Measurements from ENCODE around the gene ACOX2. TPM values are rescaled to one million over a fixed set of nuclear protein-coding genes. Genes with fewer than 3 reads are reported as not detected.

The ACOX2 gene
- total and polyA plus RNA-seq, 2 of the 13 experiments (the other 11 are each of a cell fraction or from before 2014, with no cell fraction given), result 42.6 to 98.5 TPM

DNA sequence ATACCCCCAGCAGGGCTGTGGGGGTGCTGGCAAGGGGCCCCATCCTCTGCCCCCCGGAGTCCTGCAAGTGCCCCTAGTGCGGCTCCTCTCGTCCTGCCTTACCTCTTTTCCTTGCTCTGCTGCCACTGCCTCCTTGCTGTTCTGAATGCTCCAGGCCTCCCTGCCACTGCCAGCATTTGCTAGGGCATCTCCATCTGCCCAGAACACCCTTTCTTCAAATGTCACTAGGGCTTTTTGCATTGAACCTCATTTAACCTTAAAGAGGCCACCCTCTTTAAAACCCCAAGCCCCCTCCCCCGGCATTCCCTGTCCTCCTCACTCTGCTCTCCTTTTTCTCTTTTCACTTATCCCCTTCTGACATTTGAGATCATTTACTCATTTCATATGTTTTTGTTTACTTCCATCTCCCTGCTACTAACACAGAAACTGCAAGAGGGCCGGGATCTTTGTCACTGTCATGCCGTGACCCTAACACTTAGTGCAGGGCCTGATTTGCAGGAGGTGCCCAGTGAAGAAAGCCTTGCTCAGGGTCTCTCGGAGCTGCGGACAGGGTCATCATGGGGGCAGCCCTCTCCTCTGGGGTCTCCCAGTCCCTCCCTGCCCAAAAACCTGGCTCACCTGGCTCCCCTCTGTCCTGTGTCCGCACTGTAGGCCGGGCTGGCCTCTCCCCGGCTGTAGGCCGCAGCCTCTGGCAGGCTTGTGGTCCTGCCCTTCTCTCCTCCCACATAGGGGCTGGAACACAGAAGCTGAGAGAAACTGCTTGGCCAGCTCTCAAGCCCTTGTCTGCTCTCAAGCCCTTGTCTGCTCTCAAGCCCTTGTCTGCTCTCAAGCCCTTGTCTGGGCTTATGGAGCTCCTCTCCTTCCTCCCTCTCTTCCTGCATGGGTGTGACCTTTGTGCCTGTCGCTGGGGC is at the start of gene ACOX2 (continued):
- TF ChIP-seq PHF5A (CRISPR knock-in tag; IDR thresholded peaks at IDR 0.05; ENCODE audit: low read depth, unreplicated experiment) (no peak), NRL (CRISPR knock-in tag; IDR thresholded peaks at IDR 0.05; ENCODE audit: borderline replicate concordance) (peak; percentile 41; the same call in 1 of the 2 replicates), ZNF629 (CRISPR knock-in tag; conservative IDR thresholded peaks at IDR 0.05) (no peak), ZNF282 (IDR thresholded peaks at IDR 0.05; ENCODE audit: partially characterized antibody) (no peak), ELF1 (CRISPR knock-in tag; IDR thresholded peaks at IDR 0.05) (no peak), YY1 (IDR thresholded peaks at IDR 0.05; ENCODE audit: insufficient read depth, insufficient replicate concordance, low read depth, low read length) (peak; percentile 26), PCBP1 (IDR thresholded peaks at IDR 0.05; ENCODE audit: borderline replicate concordance, low read depth, low read length) (no peak), ZNF329 (CRISPR knock-in tag; IDR thresholded peaks at IDR 0.05; ENCODE audit: low read depth) (no peak), RFXAP (CRISPR knock-in tag; IDR thresholded peaks at IDR 0.05; ENCODE audit: borderline replicate concordance) (0 out of 2 replicates have a peak, but pooled peaks have one; percentile 3), KDM1A (CRISPR knock-in tag; IDR thresholded peaks at IDR 0.05) (no peak), ARID2 (CRISPR knock-in tag; IDR thresholded peaks at IDR 0.05; ENCODE audit: borderline replicate concordance) (no peak), PPARG (CRISPR knock-in tag; conservative IDR thresholded peaks at IDR 0.05) (no peak), ZNF224 (CRISPR knock-in tag; IDR thresholded peaks at IDR 0.05) (peak; percentile 65; the same call in 1 of the 2 replicates), BRD4 (CRISPR knock-in tag; IDR thresholded peaks at IDR 0.05) (0 out of 2 replicates have a peak, but pooled peaks have one; percentile 61)
- TF ChIP-seq, protein P1, sequence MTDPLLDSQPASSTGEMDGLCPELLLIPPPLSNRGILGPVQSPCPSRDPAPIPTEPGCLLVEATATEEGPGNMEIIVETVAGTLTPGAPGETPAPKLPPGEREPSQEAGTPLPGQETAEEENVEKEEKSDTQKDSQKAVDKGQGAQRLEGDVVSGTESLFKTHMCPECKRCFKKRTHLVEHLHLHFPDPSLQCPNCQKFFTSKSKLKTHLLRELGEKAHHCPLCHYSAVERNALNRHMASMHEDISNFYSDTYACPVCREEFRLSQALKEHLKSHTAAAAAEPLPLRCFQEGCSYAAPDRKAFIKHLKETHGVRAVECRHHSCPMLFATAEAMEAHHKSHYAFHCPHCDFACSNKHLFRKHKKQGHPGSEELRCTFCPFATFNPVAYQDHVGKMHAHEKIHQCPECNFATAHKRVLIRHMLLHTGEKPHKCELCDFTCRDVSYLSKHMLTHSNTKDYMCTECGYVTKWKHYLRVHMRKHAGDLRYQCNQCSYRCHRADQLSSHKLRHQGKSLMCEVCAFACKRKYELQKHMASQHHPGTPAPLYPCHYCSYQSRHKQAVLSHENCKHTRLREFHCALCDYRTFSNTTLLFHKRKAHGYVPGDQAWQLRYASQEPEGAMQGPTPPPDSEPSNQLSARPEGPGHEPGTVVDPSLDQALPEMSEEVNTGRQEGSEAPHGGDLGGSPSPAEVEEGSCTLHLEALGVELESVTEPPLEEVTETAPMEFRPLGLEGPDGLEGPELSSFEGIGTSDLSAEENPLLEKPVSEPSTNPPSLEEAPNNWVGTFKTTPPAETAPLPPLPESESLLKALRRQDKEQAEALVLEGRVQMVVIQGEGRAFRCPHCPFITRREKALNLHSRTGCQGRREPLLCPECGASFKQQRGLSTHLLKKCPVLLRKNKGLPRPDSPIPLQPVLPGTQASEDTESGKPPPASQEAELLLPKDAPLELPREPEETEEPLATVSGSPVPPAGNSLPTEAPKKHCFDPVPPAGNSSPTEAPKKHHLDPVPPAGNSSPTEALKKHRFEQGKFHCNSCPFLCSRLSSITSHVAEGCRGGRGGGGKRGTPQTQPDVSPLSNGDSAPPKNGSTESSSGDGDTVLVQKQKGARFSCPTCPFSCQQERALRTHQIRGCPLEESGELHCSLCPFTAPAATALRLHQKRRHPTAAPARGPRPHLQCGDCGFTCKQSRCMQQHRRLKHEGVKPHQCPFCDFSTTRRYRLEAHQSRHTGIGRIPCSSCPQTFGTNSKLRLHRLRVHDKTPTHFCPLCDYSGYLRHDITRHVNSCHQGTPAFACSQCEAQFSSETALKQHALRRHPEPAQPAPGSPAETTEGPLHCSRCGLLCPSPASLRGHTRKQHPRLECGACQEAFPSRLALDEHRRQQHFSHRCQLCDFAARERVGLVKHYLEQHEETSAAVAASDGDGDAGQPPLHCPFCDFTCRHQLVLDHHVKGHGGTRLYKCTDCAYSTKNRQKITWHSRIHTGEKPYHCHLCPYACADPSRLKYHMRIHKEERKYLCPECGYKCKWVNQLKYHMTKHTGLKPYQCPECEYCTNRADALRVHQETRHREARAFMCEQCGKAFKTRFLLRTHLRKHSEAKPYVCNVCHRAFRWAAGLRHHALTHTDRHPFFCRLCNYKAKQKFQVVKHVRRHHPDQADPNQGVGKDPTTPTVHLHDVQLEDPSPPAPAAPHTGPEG (CRISPR knock-in tag; IDR thresholded peaks at IDR 0.05), result 0 out of 2 replicates have a peak, but pooled peaks have one; percentile 16
